Spleen (tissue), 3 donors: ENCODE data around the gene NPAS4.
"Not testable (repeated sequence)": the region's sequence is repeated elsewhere in the genome, so short reads cannot be mapped to it uniquely, and the experiment has no call there.

Source experiments
- POLR2A ChIP-seq, 3 donors: fragments of 450-650 bp; IDR thresholded peaks; one replicate each; pipeline ENCODE4 v1.5.1; 2017; ENCODE audit warnings: antibody characterized with exemption in 3 of 3, mild to moderate bottlenecking in 1 of 3
- POLR2AphosphoS5 ChIP-seq, 3 donors: sonication (generic); formaldehyde crosslinking; IDR thresholded peaks; one replicate each; pipeline ENCODE4 v1.5.1; 2017; ENCODE audit warnings: antibody characterized with exemption in 3 of 3

- not testable (repeated sequence) for TF ChIP-seq POLR2A, POLR2AphosphoS5 (IDR thresholded peaks at IDR 0.05)
Measured at GRCh38 chr11:66464116-66464515, 43.3 kb downstream of the NPAS4 start.
